Measurements from ENCODE around the gene SFMBT2.
"Not testable (repeated sequence)": the region's sequence is repeated elsewhere in the genome, so short reads cannot be mapped to it uniquely, and the experiment has no call there.

SFMBT2 gene

GRCh38 chr10:7184116-7184515 is 226.7 kb downstream of the SFMBT2 start:
- not testable (repeated sequence) for DNase-seq (ENCODE audit: low spot score)

- DNase-seq (ENCODE audit: low spot score), result not testable (repeated sequence)
Measured at GRCh38 chr10:7182327-7182726, 228.5 kb downstream of the SFMBT2 start.

DNA sequence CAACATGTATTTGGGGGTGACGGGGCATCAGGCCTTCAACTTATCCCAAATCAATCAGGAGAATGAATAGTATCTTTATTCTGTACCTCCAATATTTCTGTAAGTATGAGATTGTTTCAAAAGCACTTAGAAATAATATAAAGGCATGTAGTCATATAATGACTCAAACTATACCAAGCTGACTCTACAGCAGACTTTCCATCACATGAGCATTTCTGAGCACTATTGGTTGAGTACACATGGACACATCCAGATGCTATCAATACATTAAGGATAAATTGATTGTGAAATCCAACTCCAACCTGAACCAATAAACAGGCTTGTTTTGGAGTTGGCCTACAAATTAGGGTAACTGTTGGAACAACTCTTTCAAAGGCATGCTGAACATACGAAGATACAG is 229.4 kb downstream of the SFMBT2 start:
- no peak for DNase-seq (ENCODE audit: low spot score)

- no peak for DNase-seq (ENCODE audit: low spot score)
Measured at GRCh38 chr10:7179536-7179935, 231.3 kb downstream of the SFMBT2 start.

DNA sequence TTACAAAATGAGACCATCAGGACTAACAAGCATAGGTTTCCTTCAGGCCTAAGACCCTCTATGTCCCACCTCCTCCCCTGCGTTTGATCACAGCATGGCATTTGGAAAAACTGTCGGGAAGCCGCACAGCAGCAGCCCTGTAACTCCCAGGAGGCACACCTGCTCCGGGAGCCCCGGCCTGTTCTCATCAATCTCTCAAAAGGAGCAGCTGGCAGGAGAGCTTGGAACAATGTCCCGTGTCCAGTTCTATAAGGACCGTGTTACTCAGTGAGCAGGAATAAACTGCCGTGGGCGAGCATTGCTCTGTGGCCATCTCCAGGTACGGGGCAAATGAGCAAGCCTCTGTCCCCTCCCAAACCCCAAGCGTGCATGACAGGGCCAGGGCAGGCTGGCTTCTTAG is 236.9 kb downstream of the SFMBT2 start:
- no peak for DNase-seq (ENCODE audit: low spot score)

- DNase-seq (ENCODE audit: low spot score), result no peak
Measured at GRCh38 chr10:7171825-7172224, 239.0 kb downstream of the SFMBT2 start.

GRCh38 chr10:7170626-7171322 is 240.1 kb downstream of the SFMBT2 start:
- DNase-seq (ENCODE audit: low spot score), result no peak

DNA sequence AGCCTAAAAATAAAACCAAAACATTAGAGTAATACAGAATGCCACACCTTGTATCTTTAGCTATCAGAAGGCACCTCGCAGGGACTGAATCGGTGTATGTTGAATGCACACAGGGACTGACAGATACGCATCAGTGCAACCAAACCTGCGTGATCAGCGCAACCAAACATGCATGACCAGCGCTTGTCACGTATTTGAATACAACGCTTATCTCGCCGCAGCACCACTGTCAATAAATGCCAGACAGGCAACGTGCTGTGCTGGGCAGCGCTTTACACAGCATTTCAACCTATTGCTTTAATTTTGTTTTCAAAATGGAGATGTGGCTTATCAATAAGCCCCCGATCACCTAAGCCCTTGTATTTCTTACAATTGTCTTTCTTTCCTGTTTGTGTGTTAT is 242.4 kb downstream of the SFMBT2 start:
- no peak for DNase-seq (ENCODE audit: low spot score)

- DNase-seq (ENCODE audit: low spot score), result no peak
Measured at GRCh38 chr10:7165500-7166177, 245.2 kb downstream of the SFMBT2 start.

- DNase-seq (ENCODE audit: low spot score), result no peak
Measured at GRCh38 chr10:7164955-7165354, 245.9 kb downstream of the SFMBT2 start.

DNA sequence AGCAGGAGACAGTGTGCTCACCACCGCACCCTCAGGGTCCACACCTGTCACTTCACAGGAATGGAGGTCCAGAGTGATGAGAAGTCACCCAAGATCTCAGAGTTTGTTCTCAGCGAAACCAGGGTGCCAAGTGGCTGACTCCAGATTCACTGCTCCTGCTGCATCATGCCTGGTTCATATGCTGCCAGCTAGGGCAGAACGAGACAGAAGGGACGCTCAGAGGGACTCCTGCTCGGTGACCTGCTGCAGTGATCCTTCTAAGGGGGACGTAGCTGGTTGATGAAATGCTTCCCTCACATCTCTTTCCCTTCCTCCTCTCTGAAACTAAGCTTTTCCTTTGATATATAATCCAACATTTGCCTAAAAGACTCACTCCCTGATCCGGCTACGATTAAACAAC is 248.5 kb downstream of the SFMBT2 start:
- DNase-seq (ENCODE audit: low spot score), result no peak

- no peak for DNase-seq (ENCODE audit: low spot score)
Measured at GRCh38 chr10:7161484-7162250, 249.2 kb downstream of the SFMBT2 start.

DNA sequence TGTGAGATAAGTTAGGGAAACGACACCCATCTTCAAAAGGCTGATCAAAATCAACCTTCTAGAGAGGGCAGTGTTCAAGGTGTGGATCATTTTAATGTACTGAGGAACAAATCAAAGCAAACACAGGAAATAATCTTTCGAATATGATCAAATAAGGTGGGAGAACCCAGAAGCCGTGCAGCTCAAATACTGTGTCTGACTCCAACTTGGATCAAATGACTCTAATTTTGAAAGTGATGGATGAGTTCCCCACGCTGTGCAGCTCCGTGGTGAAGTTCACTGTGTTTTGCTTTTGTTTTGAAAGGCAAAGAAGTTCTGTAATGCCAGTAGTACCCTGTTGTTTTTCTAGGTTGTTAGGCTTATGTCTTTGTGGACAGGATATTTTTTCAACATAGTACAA is 250.9 kb downstream of the SFMBT2 start:
- DNase-seq (ENCODE audit: low spot score), result no peak

DNA sequence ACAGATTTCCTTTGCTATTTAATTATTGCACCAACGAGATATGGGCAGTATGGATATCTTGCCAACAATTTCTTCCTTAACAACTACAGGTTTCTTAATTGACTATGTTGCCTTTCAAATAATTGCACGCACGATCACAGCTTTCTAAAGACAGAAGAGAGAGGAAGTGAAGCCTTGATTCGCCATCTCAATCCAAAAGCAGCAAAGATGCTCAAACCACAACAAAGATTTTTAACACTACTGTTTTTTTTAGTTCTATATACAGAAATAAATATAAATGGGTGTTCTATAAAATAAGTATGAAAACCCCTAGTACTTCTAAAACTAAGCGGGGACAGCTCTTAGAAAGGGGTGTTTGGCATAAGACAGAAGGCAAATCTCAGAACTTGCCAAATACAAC is 251.3 kb downstream of the SFMBT2 start:
- DNase-seq (ENCODE audit: low spot score), result no peak

GRCh38 chr10:7157091-7157490 is 253.7 kb downstream of the SFMBT2 start:
- no peak for DNase-seq (ENCODE audit: low spot score)

- DNase-seq (ENCODE audit: low spot score), result peak; percentile 84
Measured at GRCh38 chr10:7153750-7154149, 257.1 kb downstream of the SFMBT2 start.

GRCh38 chr10:7152982-7153381 is 257.9 kb downstream of the SFMBT2 start:
- DNase-seq (ENCODE audit: low spot score), result no peak

DNA sequence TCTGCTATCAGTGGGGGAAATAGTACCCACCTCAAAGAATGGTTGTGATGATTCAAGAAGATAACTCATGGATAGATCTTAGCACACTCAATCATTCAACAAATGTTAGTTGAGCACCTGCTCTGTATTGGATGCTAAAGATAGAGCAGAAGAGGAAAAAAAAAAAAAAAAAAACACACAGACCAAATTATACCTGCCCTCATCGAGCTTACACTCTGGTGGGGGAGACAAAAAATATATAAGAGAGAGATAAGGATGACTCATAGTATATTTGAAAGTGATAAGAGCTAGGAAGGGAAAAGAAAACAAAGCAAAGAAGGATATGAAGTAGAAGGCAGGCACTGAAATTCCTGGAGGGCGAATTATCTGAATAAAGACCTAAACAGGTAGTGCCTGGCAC is 258.5 kb downstream of the SFMBT2 start:
- no peak for DNase-seq (ENCODE audit: low spot score)

GRCh38 chr10:7151538-7151937 is 259.3 kb downstream of the SFMBT2 start:
- no peak for DNase-seq (ENCODE audit: low spot score)

DNA sequence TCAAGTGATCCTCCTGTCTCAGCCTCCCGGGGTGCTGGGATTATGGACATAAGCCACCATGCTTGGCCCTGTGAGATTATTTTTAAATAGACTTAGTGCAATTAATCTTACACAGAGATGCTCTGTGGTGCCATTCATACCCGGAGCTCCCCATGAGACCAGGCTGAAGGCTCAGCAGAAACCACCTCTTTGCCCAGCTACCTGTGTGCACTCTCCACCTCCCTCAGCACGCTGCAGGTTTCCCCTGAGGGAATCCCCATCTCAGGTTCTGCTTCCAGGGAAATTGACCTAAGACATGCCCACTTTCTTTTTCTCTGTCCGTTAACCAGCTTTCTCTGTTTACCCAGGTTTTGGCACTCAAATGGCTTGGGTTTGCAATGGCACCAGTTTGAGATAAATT is 260.5 kb downstream of the SFMBT2 start:
- no peak for DNase-seq (ENCODE audit: low spot score)

DNA sequence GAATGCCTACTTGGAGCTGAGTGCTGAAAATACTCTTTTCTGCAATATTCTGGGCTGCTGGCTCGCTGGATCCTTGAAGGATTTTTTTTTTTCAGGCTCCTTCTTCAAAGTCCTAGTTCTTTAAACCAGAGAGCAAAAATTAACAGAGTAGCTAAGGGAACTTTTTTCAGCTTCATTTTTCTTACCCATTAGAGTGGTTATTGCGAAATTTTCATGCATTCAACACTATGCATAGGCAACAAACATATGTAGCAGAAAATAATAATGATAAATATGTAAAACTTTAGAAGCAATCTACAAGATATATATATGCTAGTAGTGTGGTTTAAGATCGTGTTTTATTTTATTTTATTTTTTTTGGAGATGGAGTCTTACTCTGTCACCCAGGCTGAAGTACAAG is 264.6 kb downstream of the SFMBT2 start:
- no peak for DNase-seq (ENCODE audit: low spot score)

DNA sequence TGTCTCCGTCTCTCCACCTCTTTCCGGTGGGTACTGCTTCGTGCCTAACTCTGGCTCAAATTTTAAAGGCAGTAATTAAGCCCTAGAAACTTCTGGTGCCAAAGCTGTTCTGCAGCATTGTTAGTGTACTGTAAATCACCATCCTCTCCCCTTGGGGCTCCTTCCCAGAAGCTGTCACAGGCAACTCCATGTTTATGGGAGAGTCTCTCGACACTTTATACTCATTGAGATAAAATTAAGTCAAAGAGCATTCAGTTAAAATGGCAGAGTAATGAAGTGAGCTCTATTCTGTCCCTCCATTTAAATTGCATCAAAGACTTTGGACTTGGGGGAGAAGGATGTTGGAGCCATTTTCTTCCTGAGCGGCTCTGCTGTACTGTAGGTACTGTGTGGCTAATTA is 274.8 kb downstream of the SFMBT2 start:
- DNase-seq (ENCODE audit: low spot score), result no peak

- no peak for DNase-seq (ENCODE audit: low spot score)
Measured at GRCh38 chr10:7135188-7135587, 275.6 kb downstream of the SFMBT2 start.
